ENCODE results near the gene SPOCK1. TPM values are rescaled to one million over a fixed set of nuclear protein-coding genes. Genes with fewer than 3 reads are reported as not detected.
"Not testable (repeated sequence)": the region's sequence is repeated elsewhere in the genome, so short reads cannot be mapped to it uniquely, and the experiment has no call there.

The SPOCK1 gene
- polyA plus RNA-seq (2012; ENCODE audit: insufficient read depth, insufficient read length, low read depth) = 4.1 TPM

GRCh38 chr5:137498736-137499505, at the start of gene SPOCK1:
Gene SPOCK1, minus strand, starts transcription at chr5:137499326.
- H3K4me1 ChIP-seq = no peaks in the 10 kb centered on the region
- H3K4me3 ChIP-seq (ENCODE audit: low read depth, low read length) = peak within 1 kb of the TSS; percentile 39
- peak; percentile 85 for DNase-seq
- H3K27me3 ChIP-seq = peaks cover 28% of the 10 kb centered on the region
- no peaks in the 10 kb centered on the region for H3K9me3 ChIP-seq
- H3K36me3 ChIP-seq = no peaks in the 10 kb centered on the region
- TF ChIP-seq, protein P1, sequence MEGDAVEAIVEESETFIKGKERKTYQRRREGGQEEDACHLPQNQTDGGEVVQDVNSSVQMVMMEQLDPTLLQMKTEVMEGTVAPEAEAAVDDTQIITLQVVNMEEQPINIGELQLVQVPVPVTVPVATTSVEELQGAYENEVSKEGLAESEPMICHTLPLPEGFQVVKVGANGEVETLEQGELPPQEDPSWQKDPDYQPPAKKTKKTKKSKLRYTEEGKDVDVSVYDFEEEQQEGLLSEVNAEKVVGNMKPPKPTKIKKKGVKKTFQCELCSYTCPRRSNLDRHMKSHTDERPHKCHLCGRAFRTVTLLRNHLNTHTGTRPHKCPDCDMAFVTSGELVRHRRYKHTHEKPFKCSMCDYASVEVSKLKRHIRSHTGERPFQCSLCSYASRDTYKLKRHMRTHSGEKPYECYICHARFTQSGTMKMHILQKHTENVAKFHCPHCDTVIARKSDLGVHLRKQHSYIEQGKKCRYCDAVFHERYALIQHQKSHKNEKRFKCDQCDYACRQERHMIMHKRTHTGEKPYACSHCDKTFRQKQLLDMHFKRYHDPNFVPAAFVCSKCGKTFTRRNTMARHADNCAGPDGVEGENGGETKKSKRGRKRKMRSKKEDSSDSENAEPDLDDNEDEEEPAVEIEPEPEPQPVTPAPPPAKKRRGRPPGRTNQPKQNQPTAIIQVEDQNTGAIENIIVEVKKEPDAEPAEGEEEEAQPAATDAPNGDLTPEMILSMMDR (IDR thresholded peaks at IDR 0.05; ENCODE audit: low read depth, low read length) = peak; percentile 47

DNA sequence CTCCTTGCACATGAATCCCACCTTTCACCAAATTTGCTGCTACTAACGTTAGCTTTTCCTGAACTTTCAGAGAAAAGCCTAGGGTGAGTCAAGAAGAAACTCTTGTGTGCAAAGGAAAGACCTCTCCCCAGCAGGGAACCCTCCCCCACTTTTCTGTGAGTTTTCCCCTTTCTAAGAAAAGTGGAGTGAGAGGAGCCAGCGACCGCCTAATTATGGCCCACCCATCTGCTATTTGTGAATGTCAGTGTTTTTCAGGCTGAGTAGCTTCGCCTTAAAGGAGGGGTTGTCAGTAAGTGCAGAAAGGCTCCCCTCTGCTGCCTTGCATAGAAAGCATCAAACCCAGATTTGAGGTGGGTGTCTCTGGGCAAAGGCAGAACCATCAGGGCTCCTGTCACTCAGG, 46.8 kb upstream of the SPOCK1 start:
- no peaks in the 10 kb centered on the region for H3K27me3 ChIP-seq
- DNase-seq = no peak
- no peaks in the 10 kb centered on the region for H3K9me3 ChIP-seq
- no peaks in the 10 kb centered on the region for H3K4me1 ChIP-seq
- no peaks in the 10 kb centered on the region for H3K36me3 ChIP-seq
- TF ChIP-seq, protein P1 (IDR thresholded peaks at IDR 0.05; ENCODE audit: low read depth, low read length) = no peak
- no peak overlapping the region for H3K4me3 ChIP-seq (ENCODE audit: low read depth, low read length)

- H3K4me3 ChIP-seq (ENCODE audit: low read depth, low read length); H3K4me1 ChIP-seq; H3K36me3 ChIP-seq; H3K9me3 ChIP-seq; H3K27me3 ChIP-seq; DNase-seq: not testable (repeated sequence)
These were observed 36.3 kb upstream of the SPOCK1 start for GRCh38 chr5:137535449-137535848.

GRCh38 chr5:137533963-137534362, 34.8 kb upstream of the SPOCK1 start:
- no peaks in the 10 kb centered on the region for H3K36me3 ChIP-seq
- no peaks in the 10 kb centered on the region for H3K9me3 ChIP-seq
- H3K4me1 ChIP-seq = no peaks in the 10 kb centered on the region
- no peak overlapping the region for H3K4me3 ChIP-seq (ENCODE audit: low read depth, low read length)
- no peaks in the 10 kb centered on the region for H3K27me3 ChIP-seq
- no peak for DNase-seq
- TF ChIP-seq, protein P1 (IDR thresholded peaks at IDR 0.05; ENCODE audit: low read depth, low read length) = no peak

DNA sequence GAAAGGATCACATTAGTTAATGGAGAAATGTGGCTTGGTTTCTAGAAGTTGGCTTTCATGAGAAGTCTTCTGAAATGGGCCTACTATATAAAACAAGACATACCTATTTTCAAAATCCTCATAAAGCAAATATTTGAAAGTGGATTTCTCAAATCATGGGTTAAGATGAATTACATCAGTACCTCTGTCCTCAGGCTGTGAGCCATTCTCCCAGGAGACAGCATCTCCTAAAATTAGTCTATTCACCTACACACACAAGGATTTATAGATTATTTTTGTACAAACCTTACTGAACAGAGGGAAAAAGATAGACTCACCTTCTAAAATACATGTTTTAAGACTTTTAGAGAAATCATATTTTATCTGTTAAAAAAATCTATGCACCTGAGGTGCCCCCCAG, 32.1 kb upstream of the SPOCK1 start:
- no peak for DNase-seq
- H3K4me3 ChIP-seq (ENCODE audit: low read depth, low read length) = no peak overlapping the region
- H3K9me3 ChIP-seq = no peaks in the 10 kb centered on the region

DNA sequence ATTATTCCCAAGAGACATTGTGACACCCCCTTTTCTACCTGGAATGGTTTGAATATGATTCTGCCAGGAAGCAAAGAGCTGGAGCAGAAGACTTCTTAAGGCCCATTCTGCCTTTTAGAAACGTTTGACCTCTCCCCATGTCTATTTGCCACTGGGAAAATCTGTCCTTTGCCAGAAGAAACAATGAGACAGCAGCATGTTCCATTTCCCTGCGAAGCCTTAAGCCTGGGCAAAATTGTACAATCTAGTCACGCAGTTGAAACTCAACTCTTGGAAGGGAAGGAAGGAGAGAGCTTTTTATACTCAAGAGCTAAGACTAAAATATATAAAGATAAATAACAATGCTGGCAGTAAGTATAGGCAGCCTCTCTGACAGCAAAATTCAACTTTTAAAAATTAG, 22.1 kb upstream of the SPOCK1 start:
- Histone ChIP-seq H3K9me3 (no peaks in the 10 kb centered on the region), H3K4me1 (no peaks in the 10 kb centered on the region), H3K4me3 (ENCODE audit: low read depth, low read length) (no peak overlapping the region), H3K27me3 (peaks cover 6% of the 10 kb centered on the region), H3K36me3 (no peaks in the 10 kb centered on the region)
- TF ChIP-seq, protein P1 (IDR thresholded peaks at IDR 0.05; ENCODE audit: low read depth, low read length) = no peak
- no peak for DNase-seq

More for the DNA sequence above, 32.1 kb upstream of the SPOCK1 start:
- Histone ChIP-seq H3K4me1 (no peaks in the 10 kb centered on the region), H3K27me3 (no peaks in the 10 kb centered on the region), H3K36me3 (no peaks in the 10 kb centered on the region)
- TF ChIP-seq, protein P1 (IDR thresholded peaks at IDR 0.05; ENCODE audit: low read depth, low read length) = no peak

All from BE2C (cell line).